GM21825 (cell line): ENCODE data around the gene MCC.
"Not testable (repeated sequence)": the region's sequence is repeated elsewhere in the genome, so short reads cannot be mapped to it uniquely, and the experiment has no call there.

Experiments
- ATAC-seq: cut with Tn5 transposase; IDR thresholded peaks from one replicate; pipeline ENCODE4 v1.9.1; 2021; ENCODE audit warnings: mild to moderate bottlenecking, moderate library complexity; ENCODE audit not compliant: unreplicated experiment

Gene MCC

GRCh38 chr5:113491022-113491421, 2.8 kb upstream of the MCC start:
- ATAC-seq: no peak

- ATAC-seq: no peak
Observed at GRCh38 chr5:113490317-113490716, 2.1 kb upstream of the MCC start.

GRCh38 chr5:113489299-113489698, 1.0 kb upstream of the MCC start:
- no peak for ATAC-seq

GRCh38 chr5:113488645-113489184, 462 bp upstream of the MCC start:
- ATAC-seq: no peak

- ATAC-seq: no peak
Observed at GRCh38 chr5:113487416-113487780, 855 bp downstream of the MCC start.

GRCh38 chr5:113480243-113480642, 8.0 kb downstream of the MCC start:
- no peak for ATAC-seq

GRCh38 chr5:113478691-113479090, 9.6 kb downstream of the MCC start:
- no peak for ATAC-seq

GRCh38 chr5:113474100-113474728, 14.0 kb downstream of the MCC start:
- ATAC-seq: no peak

GRCh38 chr5:113463032-113463431, 25.2 kb downstream of the MCC start:
- no peak for ATAC-seq

- ATAC-seq: not testable (repeated sequence)
Observed at GRCh38 chr5:113457106-113457505, 31.1 kb downstream of the MCC start.

- ATAC-seq: no peak
Observed at GRCh38 chr5:113452941-113453340, 35.3 kb downstream of the MCC start.

- ATAC-seq: no peak
Observed at GRCh38 chr5:113451797-113452196, 36.5 kb downstream of the MCC start.

- ATAC-seq: no peak
Observed at GRCh38 chr5:113450929-113451328, 37.3 kb downstream of the MCC start.

- ATAC-seq: no peak
Observed at GRCh38 chr5:113450462-113450861, 37.8 kb downstream of the MCC start.

GRCh38 chr5:113448252-113448651, 40.0 kb downstream of the MCC start:
- ATAC-seq: no peak

- no peak for ATAC-seq
Observed at GRCh38 chr5:113447498-113448050, 40.7 kb downstream of the MCC start.

- no peak for ATAC-seq
Observed at GRCh38 chr5:113446358-113446927, 41.8 kb downstream of the MCC start.

GRCh38 chr5:113437111-113437510, 51.1 kb downstream of the MCC start:
- ATAC-seq: no peak

- no peak for ATAC-seq
Observed at GRCh38 chr5:113435575-113435974, 52.7 kb downstream of the MCC start.

GRCh38 chr5:113434889-113435288, 53.4 kb downstream of the MCC start, which contains the start of gene TSSK1B:
TSS of gene TSSK1B (minus strand) at chr5:113434989. CDS start at chr5:113434839, 150 bp downstream.
- no peak for ATAC-seq

GRCh38 chr5:113433862-113434612, 54.2 kb downstream of the MCC start:
- no peak for ATAC-seq

GRCh38 chr5:113433071-113433470, 55.2 kb downstream of the MCC start:
- no peak for ATAC-seq
